ENCODE data around the gene DSG4. TPM values are rescaled to one million over a fixed set of nuclear protein-coding genes. Genes with fewer than 3 reads are reported as not detected.

Gene DSG4
- total and polyA plus RNA-seq, 4 donors: under 0.01 TPM; not detected in 3

- no peak for DNase-seq (ENCODE audit: low spot score)
- no peaks in the 10 kb centered on the region for H3K4me1 ChIP-seq (ENCODE audit: control insufficient read depth in 4 of 4, insufficient read depth in 4 of 4, low read length in 3 of 4)
- no peak overlapping the region for H3K27ac ChIP-seq (ENCODE audit: low read depth in 1 of 2, low read length in 2 of 2)
- no peak overlapping the region for H3K4me3 ChIP-seq (ENCODE audit: low read depth in 1 of 3, low read length in 3 of 3)
- H3K9me3 ChIP-seq (ENCODE audit: control insufficient read depth in 4 of 4, low read length in 3 of 4): no peaks in the 10 kb centered on the region
- H3K36me3 ChIP-seq (ENCODE audit: control insufficient read depth in 4 of 4, insufficient read depth in 3 of 4, low read depth in 1 of 4, low read length in 3 of 4): no peaks in the 10 kb centered on the region
- H3K27me3 ChIP-seq (ENCODE audit: control insufficient read depth in 4 of 4, insufficient read depth in 4 of 4, low read length in 3 of 4): no peaks in the 10 kb centered on the region
- H3K9ac ChIP-seq (ENCODE audit: low read depth in 1 of 2, low read length in 2 of 2): no peak overlapping the region
- TF ChIP-seq TAF1 (conservative IDR thresholded peaks at IDR 0.05) (no peak), SP1 (IDR thresholded peaks at IDR 0.05) (no peak)
Measured at GRCh38 chr18:31371989-31372388, 4.6 kb upstream of the DSG4 start.

DNA sequence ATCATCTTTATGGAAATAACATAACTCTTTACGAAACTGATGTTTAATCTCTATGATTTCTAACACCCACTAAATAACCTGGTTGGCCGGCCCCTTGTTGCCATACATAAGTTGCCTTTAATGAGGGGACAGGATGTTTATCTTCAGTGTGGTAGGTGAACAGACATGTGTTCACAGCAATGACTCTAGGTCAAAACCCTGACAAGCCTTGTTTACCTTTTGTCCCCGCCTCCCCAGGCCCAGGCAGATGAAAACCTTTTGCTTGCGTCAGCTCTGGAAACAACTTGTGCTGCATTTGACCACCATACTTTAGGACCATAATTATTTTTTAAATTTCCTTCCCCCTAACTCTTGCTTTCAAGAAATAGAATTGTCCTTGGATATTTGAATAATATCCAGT is 2.9 kb upstream of the DSG4 start:
- no peak for DNase-seq (ENCODE audit: low spot score)
- H3K27me3 ChIP-seq (ENCODE audit: control insufficient read depth in 4 of 4, insufficient read depth in 4 of 4, low read length in 3 of 4): no peaks in the 10 kb centered on the region
- no peak overlapping the region for H3K27ac ChIP-seq (ENCODE audit: low read depth in 1 of 2, low read length in 2 of 2)
- no peaks in the 10 kb centered on the region for H3K36me3 ChIP-seq (ENCODE audit: control insufficient read depth in 4 of 4, insufficient read depth in 3 of 4, low read depth in 1 of 4, low read length in 3 of 4)
- TF ChIP-seq HNF4G (IDR thresholded peaks at IDR 0.05): no peak
- WGBS: 95% methylated on average over 4 of the region's 4 CpGs
- H3K4me1 ChIP-seq (ENCODE audit: control insufficient read depth in 4 of 4, insufficient read depth in 4 of 4, low read length in 3 of 4): no peaks in the 10 kb centered on the region
- no peaks in the 10 kb centered on the region for H3K9me3 ChIP-seq (ENCODE audit: control insufficient read depth in 4 of 4, low read length in 3 of 4)
- no peak overlapping the region for H3K9ac ChIP-seq (ENCODE audit: low read depth in 1 of 2, low read length in 2 of 2)
- no peak overlapping the region for H3K4me3 ChIP-seq (ENCODE audit: low read depth in 1 of 3, low read length in 3 of 3)

GRCh38 chr18:31380912-31381311 is 4.3 kb downstream of the DSG4 start:
- Histone ChIP-seq H3K36me3 (ENCODE audit: control insufficient read depth in 4 of 4, insufficient read depth in 3 of 4, low read depth in 1 of 4, low read length in 3 of 4) (no peaks in the 10 kb centered on the region), H3K4me1 (ENCODE audit: control insufficient read depth in 4 of 4, insufficient read depth in 4 of 4, low read length in 3 of 4) (no peaks in the 10 kb centered on the region), H3K27me3 (ENCODE audit: control insufficient read depth in 4 of 4, insufficient read depth in 4 of 4, low read length in 3 of 4) (no peaks in the 10 kb centered on the region), H3K27ac (ENCODE audit: low read depth in 1 of 2, low read length in 2 of 2) (no peak overlapping the region), H3K4me3 (ENCODE audit: low read depth in 1 of 3, low read length in 3 of 3) (no peak overlapping the region), H3K9ac (ENCODE audit: low read depth in 1 of 2, low read length in 2 of 2) (no peak overlapping the region), H3K9me3 (ENCODE audit: control insufficient read depth in 4 of 4, low read length in 3 of 4) (no peaks in the 10 kb centered on the region)
- DNase-seq (ENCODE audit: low spot score): no peak
- TF ChIP-seq RXRA (IDR thresholded peaks at IDR 0.05): no peak
- no peak for TF ChIP-seq RAD21 (IDR thresholded peaks at IDR 0.05)
- no peak for TF ChIP-seq TAF1 (conservative IDR thresholded peaks at IDR 0.05)
- no peak for TF ChIP-seq FOXA1 (IDR thresholded peaks at IDR 0.05)
- TF ChIP-seq FOXA2 (IDR thresholded peaks at IDR 0.05): no peak
- no peak for TF ChIP-seq JUND (IDR thresholded peaks at IDR 0.05)
- TF ChIP-seq GABPA (IDR thresholded peaks at IDR 0.05 in 1 of 2, conservative IDR thresholded peaks at IDR 0.05 in 1 of 2): no peak
- TF ChIP-seq HNF4A (conservative IDR thresholded peaks at IDR 0.05): no peak
- no peak for TF ChIP-seq HNF4G (IDR thresholded peaks at IDR 0.05)
- TF ChIP-seq EGR1 (IDR thresholded peaks at IDR 0.05; ENCODE audit: low read depth in 2 of 2): no peak
- TF ChIP-seq REST (IDR thresholded peaks at IDR 0.05): no peak
- TF ChIP-seq NR2F2 (IDR thresholded peaks at IDR 0.05): no peak
- TF ChIP-seq, protein P1, sequence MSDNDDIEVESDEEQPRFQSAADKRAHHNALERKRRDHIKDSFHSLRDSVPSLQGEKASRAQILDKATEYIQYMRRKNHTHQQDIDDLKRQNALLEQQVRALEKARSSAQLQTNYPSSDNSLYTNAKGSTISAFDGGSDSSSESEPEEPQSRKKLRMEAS (IDR thresholded peaks at IDR 0.05): no peak
- TF ChIP-seq, protein P2, sequence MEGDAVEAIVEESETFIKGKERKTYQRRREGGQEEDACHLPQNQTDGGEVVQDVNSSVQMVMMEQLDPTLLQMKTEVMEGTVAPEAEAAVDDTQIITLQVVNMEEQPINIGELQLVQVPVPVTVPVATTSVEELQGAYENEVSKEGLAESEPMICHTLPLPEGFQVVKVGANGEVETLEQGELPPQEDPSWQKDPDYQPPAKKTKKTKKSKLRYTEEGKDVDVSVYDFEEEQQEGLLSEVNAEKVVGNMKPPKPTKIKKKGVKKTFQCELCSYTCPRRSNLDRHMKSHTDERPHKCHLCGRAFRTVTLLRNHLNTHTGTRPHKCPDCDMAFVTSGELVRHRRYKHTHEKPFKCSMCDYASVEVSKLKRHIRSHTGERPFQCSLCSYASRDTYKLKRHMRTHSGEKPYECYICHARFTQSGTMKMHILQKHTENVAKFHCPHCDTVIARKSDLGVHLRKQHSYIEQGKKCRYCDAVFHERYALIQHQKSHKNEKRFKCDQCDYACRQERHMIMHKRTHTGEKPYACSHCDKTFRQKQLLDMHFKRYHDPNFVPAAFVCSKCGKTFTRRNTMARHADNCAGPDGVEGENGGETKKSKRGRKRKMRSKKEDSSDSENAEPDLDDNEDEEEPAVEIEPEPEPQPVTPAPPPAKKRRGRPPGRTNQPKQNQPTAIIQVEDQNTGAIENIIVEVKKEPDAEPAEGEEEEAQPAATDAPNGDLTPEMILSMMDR (IDR thresholded peaks at IDR 0.05; ENCODE audit: low read depth, low read length, missing input control): no peak
- WGBS: 91% methylated on average over 2 of the region's 2 CpGs
